ENCODE results near the gene AGPS.

Gene AGPS

DNA sequence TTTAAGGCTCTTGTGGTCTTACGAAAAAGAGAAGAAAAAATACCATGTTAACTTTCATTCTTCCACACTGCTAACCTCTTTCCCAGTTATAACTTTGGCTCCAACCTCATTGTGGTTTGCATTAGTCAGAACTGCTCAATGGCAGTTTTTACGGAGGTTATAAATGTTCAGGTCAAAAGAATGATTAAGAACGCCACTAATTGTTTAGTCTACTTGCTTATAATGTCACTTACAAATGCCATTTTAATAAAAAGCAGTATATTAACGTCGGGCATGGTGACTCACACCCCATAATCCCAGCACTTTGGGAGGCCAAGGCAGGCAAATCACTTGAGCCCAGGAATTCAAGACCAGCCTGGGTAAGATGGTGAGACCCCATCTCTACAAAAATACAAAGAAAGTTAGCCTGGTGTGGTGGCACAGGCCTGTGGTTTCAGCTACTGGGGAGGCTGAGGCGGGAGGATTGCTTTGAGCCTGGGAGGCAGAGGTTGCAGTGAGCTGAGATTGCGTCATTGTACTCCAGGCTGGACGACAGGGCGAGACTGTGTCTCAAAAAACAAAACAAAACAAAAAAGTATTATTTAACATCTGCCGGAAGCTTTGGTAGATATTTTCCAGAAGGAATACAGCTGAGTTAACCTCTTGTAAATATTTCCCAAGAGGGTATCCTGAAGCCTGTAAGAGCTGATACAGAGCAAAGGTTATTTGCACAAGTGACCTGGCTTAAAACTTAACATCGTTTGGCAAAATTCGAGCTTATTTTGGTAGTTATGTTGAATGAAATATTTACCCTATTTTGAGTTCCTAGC, 5.1 kb downstream of the AGPS start:
- TF ChIP-seq, protein P1, sequence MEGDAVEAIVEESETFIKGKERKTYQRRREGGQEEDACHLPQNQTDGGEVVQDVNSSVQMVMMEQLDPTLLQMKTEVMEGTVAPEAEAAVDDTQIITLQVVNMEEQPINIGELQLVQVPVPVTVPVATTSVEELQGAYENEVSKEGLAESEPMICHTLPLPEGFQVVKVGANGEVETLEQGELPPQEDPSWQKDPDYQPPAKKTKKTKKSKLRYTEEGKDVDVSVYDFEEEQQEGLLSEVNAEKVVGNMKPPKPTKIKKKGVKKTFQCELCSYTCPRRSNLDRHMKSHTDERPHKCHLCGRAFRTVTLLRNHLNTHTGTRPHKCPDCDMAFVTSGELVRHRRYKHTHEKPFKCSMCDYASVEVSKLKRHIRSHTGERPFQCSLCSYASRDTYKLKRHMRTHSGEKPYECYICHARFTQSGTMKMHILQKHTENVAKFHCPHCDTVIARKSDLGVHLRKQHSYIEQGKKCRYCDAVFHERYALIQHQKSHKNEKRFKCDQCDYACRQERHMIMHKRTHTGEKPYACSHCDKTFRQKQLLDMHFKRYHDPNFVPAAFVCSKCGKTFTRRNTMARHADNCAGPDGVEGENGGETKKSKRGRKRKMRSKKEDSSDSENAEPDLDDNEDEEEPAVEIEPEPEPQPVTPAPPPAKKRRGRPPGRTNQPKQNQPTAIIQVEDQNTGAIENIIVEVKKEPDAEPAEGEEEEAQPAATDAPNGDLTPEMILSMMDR (IDR thresholded peaks at IDR 0.05; ENCODE audit: low read depth, low read length), result no peak
- peak; percentile 82 to 87 for DNase-seq (ENCODE audit: low read depth in 2 of 2)
- H3K4me3 ChIP-seq (replicated peaks in 1 of 2; ENCODE audit: low read depth in 2 of 2, low read length in 2 of 2), result no peak overlapping the region

DNA sequence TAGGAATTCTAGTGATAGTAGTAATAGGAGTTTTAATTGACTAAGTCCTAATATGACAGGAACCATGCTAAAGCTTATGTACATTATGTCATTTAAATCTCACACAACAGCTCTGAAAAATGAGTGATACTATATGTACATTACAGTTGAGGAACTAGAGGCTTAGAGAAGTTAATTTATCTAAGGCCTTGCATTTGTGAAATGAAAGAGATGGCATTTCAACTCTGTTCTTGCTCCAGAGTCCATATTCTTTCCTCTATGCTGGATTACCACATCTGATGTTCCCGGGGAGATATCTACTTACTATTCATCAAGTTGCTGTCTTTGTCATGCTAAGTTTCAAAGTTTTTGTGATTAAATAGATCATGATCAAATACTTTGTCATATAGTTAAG, 5.7 kb downstream of the AGPS start:
- TF ChIP-seq, protein P1 (IDR thresholded peaks at IDR 0.05; ENCODE audit: low read depth, low read length), result no peak
- DNase-seq (ENCODE audit: low read depth in 2 of 2), result no peak
- no peak overlapping the region for H3K4me3 ChIP-seq (replicated peaks in 1 of 2; ENCODE audit: low read depth in 2 of 2, low read length in 2 of 2)

DNA sequence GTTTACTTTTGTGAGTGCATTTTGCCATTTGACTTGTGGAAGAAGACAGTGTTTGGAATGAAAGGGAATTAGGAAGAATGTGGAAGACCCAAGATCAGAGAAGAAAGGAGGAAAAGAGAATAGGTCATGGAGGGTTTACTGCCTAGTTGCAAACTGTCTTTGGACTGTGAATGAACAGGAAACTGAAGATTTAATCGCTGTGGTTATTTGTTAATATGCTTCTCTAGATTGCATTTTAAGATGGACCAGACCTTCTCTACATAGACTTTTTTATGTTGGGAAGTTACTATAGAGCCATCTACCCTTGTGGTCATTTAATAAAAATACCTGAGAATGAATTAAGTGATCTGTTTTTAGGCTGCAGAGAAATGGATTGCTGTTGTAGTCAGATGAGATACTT, 6.2 kb downstream of the AGPS start:
- H3K4me3 ChIP-seq (replicated peaks in 1 of 2; ENCODE audit: low read depth in 2 of 2, low read length in 2 of 2), result no peak overlapping the region
- TF ChIP-seq, protein P1 (IDR thresholded peaks at IDR 0.05; ENCODE audit: low read depth, low read length), result no peak

DNA sequence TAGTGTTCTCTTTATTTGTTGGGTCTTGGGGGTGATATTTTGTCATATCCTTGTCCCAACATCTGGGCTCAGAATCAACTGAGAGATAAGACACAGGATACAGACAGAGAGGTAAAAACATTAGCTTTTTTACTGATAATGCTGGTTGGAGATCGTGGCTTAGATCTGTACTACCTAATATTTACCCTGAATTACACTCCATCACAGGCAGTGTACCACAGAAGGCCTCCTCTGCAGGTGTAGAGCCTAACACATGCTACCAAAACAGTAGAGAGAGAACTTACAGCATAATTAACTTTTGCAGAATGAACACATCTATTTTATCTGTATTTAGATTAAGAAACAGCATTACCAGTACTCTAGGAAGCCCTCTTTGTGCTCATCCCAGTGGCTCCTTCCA, 6.8 kb downstream of the AGPS start:
- TF ChIP-seq, protein P1 (IDR thresholded peaks at IDR 0.05; ENCODE audit: low read depth, low read length), result no peak
- no peak overlapping the region for H3K4me3 ChIP-seq (replicated peaks in 1 of 2; ENCODE audit: low read depth in 2 of 2, low read length in 2 of 2)
- no peak for DNase-seq (ENCODE audit: low read depth in 2 of 2)

More for the DNA sequence above, 6.2 kb downstream of the AGPS start:
- DNase-seq (ENCODE audit: low read depth in 2 of 2), result no peak

DNA sequence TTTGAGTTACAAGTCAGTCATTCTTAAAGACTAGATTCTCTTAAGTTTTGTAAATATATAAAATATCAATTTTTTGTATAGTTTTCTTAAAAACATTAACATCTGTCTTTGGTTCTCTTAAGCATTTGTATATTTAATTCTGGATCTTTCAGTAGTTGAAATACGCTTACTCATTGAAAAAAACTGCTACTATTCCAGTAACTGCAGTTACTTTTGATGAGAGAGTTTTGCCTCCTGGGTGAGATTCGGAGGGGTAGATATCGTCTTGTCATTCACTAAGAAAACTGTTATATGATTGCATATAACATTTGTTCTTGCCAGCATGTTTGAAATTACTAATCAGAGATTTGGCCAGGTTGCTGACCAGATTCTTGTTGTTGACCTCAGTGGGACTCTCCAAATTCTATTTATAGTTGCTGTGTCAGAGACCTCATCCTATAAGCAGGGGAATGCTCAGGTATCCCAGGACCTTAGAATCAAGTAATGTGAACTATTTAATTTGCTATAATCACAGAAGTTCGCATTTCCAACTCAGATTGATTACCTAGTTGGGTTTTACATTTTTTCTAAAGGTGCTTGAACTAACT, 7.9 kb downstream of the AGPS start:
- H3K4me3 ChIP-seq (replicated peaks in 1 of 2; ENCODE audit: low read depth in 2 of 2, low read length in 2 of 2), result no peak overlapping the region
- TF ChIP-seq, protein P1 (IDR thresholded peaks at IDR 0.05; ENCODE audit: low read depth, low read length), result no peak
- peak in 1 of 2 donors; percentile 41 for DNase-seq (ENCODE audit: low read depth in 2 of 2)

DNA sequence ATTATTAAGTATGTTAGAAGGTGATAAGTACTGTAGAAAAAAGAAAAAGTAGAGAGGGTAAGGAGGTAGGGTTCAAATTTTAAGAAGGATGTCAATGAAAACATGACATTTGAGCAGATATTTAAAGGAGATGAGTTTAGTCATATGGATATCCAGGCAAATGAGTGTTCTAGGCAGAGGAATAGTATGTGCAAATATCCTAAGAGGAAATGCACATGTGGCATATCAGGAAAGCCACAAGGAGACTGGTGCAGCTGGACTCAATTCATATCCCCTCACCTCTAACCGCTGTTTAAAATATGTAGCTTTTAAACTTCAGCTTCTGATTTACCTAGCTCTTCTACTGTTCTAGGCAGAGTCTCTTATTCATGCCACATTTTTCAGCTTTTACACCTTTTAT, 9.5 kb downstream of the AGPS start:
- DNase-seq (ENCODE audit: low read depth in 2 of 2), result no peak
- TF ChIP-seq, protein P1 (IDR thresholded peaks at IDR 0.05; ENCODE audit: low read depth, low read length), result no peak
- H3K4me3 ChIP-seq (replicated peaks in 1 of 2; ENCODE audit: low read depth in 2 of 2, low read length in 2 of 2), result no peak overlapping the region
